ENCODE data around the gene PTGER4.

PTGER4 gene

GRCh38 chr5:40687321-40687720 is 7.6 kb downstream of the PTGER4 start:
- H3K14ac ChIP-seq (ENCODE audit: low read length) = no peak overlapping the region
- H3K23ac ChIP-seq (ENCODE audit: low read depth, low read length, poor library complexity) = no peak overlapping the region
- H2BK15ac ChIP-seq (ENCODE audit: low read length) = no peak overlapping the region
- peaks cover under 1 to 2% of the 10 kb centered on the region in 2 donors for H3K9me3 ChIP-seq (replicated peaks in 1 of 2; ENCODE audit: control insufficient read depth in 2 of 2, insufficient read depth in 1 of 2, low read depth in 1 of 2, low read length in 2 of 2)
- no peak overlapping the region for H4K91ac ChIP-seq (ENCODE audit: low read depth, low read length, poor library complexity)
- H3K4me3 ChIP-seq (ENCODE audit: low read length in 2 of 2) = no peak overlapping the region
- H3K79me1 ChIP-seq (ENCODE audit: low read depth, low read length) = no peaks in the 10 kb centered on the region
- H2BK120ac ChIP-seq (ENCODE audit: low read depth, low read length) = no peak overlapping the region
- H2AFZ ChIP-seq (ENCODE audit: low read length) = no peak overlapping the region
- H2AK5ac ChIP-seq (ENCODE audit: low read depth, low read length) = no peak overlapping the region
- H3K4ac ChIP-seq (ENCODE audit: low read length) = no peak overlapping the region
- H3K4me1 ChIP-seq (ENCODE audit: control insufficient read depth in 2 of 2, insufficient read depth in 1 of 2, low read depth in 1 of 2, low read length in 2 of 2) = no peaks in the 10 kb centered on the region
- H3K36me3 ChIP-seq (replicated peaks in 1 of 2; ENCODE audit: control insufficient read depth in 2 of 2, insufficient read depth in 2 of 2, low read length in 2 of 2) = no peaks in the 10 kb centered on the region
- H3K27me3 ChIP-seq (ENCODE audit: control insufficient read depth in 3 of 3, insufficient read depth in 3 of 3, low read depth in 1 of 3, low read length in 3 of 3) = peaks cover 4 to 33% (median 4%) of the 10 kb centered on the region in 3 experiments
- no peak overlapping the region for H4K8ac ChIP-seq (ENCODE audit: low read depth, low read length)
- H3K9ac ChIP-seq (ENCODE audit: low read depth, low read length, poor library complexity) = no peak overlapping the region
- no peak overlapping the region for H2BK12ac ChIP-seq (ENCODE audit: low read length)
- no peak overlapping the region for H3K4me2 ChIP-seq (ENCODE audit: insufficient read depth, low read length, poor library complexity, severe bottlenecking)
- WGBS, 2 donors (ENCODE audit: extremely low coverage in 2 of 2, insufficient read length in 2 of 2, insufficient replicate concordance in 1 of 2) = no CpG with 5 or more reads among the region's 7 CpGs
- H2BK5ac ChIP-seq (ENCODE audit: low read length) = no peak overlapping the region
- no peak overlapping the region for H3K18ac ChIP-seq (ENCODE audit: low read length)
- no peak overlapping the region for H3K27ac ChIP-seq (replicated peaks; ENCODE audit: low read length)
- no peak for DNase-seq (ENCODE audit: low spot score)

DNA sequence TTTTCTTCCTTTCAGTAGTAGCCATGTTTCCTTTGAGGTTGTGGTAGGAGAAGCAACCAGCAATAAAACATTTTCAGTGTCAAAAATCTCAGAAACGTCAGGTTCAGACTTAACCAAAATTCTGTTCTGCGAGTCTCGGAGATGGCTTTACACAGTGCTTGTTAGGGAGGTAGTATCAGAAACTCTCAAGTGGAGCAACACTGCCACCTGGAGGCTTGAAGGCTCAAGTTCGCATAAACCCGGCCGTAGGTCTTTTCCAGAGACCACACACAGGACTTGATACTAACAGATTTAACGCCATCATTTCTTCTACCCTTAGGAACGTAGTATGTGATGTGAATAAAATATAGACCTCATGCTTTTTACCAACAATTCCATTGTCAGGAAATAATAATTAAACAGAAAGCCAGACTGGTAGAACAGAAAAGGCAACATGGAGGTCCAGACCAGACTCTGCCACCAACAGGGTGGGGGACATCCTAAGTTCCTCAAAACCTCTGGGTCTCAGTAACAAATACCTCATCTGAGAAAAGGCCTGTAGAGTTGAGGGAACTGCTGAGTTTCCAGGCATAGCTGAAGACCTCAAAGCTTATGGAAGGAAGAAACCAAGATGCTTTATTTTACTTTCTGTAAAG is 8.5 kb downstream of the PTGER4 start:
- DNase-seq (ENCODE audit: low spot score) = peak; percentile 83
- Histone ChIP-seq H3K9me3 (replicated peaks in 1 of 2; ENCODE audit: control insufficient read depth in 2 of 2, insufficient read depth in 1 of 2, low read depth in 1 of 2, low read length in 2 of 2) (no peaks in the 10 kb centered on the region), H4K8ac (ENCODE audit: low read depth, low read length) (no peak overlapping the region), H3K4me3 (ENCODE audit: low read length in 2 of 2) (no peak overlapping the region), H4K91ac (ENCODE audit: low read depth, low read length, poor library complexity) (no peak overlapping the region), H3K4ac (ENCODE audit: low read length) (no peak overlapping the region), H3K27ac (replicated peaks; ENCODE audit: low read length) (no peak overlapping the region), H3K18ac (ENCODE audit: low read length) (no peak overlapping the region), H3K36me3 (replicated peaks in 1 of 2; ENCODE audit: control insufficient read depth in 2 of 2, insufficient read depth in 2 of 2, low read length in 2 of 2) (no peaks in the 10 kb centered on the region), H3K23ac (ENCODE audit: low read depth, low read length, poor library complexity) (no peak overlapping the region), H2BK12ac (ENCODE audit: low read length) (no peak overlapping the region), H2AK5ac (ENCODE audit: low read depth, low read length) (no peak overlapping the region), H3K79me1 (ENCODE audit: low read depth, low read length) (no peaks in the 10 kb centered on the region), H3K9ac (ENCODE audit: low read depth, low read length, poor library complexity) (no peak overlapping the region), H2AFZ (ENCODE audit: low read length) (no peak overlapping the region), H3K14ac (ENCODE audit: low read length) (no peak overlapping the region), H3K27me3 (ENCODE audit: control insufficient read depth in 3 of 3, insufficient read depth in 3 of 3, low read depth in 1 of 3, low read length in 3 of 3) (peaks cover 0 to 24% (median 0%) of the 10 kb centered on the region in 3 experiments), H2BK15ac (ENCODE audit: low read length) (no peak overlapping the region), H2BK120ac (ENCODE audit: low read depth, low read length) (no peak overlapping the region), H3K4me2 (ENCODE audit: insufficient read depth, low read length, poor library complexity, severe bottlenecking) (no peak overlapping the region), H2BK5ac (ENCODE audit: low read length) (no peak overlapping the region), H3K4me1 (ENCODE audit: control insufficient read depth in 2 of 2, insufficient read depth in 1 of 2, low read depth in 1 of 2, low read length in 2 of 2) (no peaks in the 10 kb centered on the region)
- WGBS, 2 donors (ENCODE audit: extremely low coverage in 2 of 2, insufficient read length in 2 of 2, insufficient replicate concordance in 1 of 2) = no CpG with 5 or more reads among the region's 8 CpGs

- H3K14ac ChIP-seq (ENCODE audit: low read length) = no peak overlapping the region
- peaks cover 0 to 18% (median 0%) of the 10 kb centered on the region in 3 experiments for H3K27me3 ChIP-seq (ENCODE audit: control insufficient read depth in 3 of 3, insufficient read depth in 3 of 3, low read depth in 1 of 3, low read length in 3 of 3)
- H3K4me1 ChIP-seq (ENCODE audit: control insufficient read depth in 2 of 2, insufficient read depth in 1 of 2, low read depth in 1 of 2, low read length in 2 of 2) = no peaks in the 10 kb centered on the region
- no peaks in the 10 kb centered on the region for H3K36me3 ChIP-seq (replicated peaks in 1 of 2; ENCODE audit: control insufficient read depth in 2 of 2, insufficient read depth in 2 of 2, low read length in 2 of 2)
- H2BK12ac ChIP-seq (ENCODE audit: low read length) = no peak overlapping the region
- H3K4me3 ChIP-seq (ENCODE audit: low read length in 2 of 2) = no peak overlapping the region
- H3K23ac ChIP-seq (ENCODE audit: low read depth, low read length, poor library complexity) = no peak overlapping the region
- no peak overlapping the region for H3K9ac ChIP-seq (ENCODE audit: low read depth, low read length, poor library complexity)
- H3K4me2 ChIP-seq (ENCODE audit: insufficient read depth, low read length, poor library complexity, severe bottlenecking) = no peak overlapping the region
- H3K18ac ChIP-seq (ENCODE audit: low read length) = no peak overlapping the region
- no peak overlapping the region for H2BK15ac ChIP-seq (ENCODE audit: low read length)
- no peak overlapping the region for H3K27ac ChIP-seq (replicated peaks; ENCODE audit: low read length)
- H3K4ac ChIP-seq (ENCODE audit: low read length) = no peak overlapping the region
- H2BK5ac ChIP-seq (ENCODE audit: low read length) = no peak overlapping the region
- H2AFZ ChIP-seq (ENCODE audit: low read length) = no peak overlapping the region
- no peaks in the 10 kb centered on the region for H3K9me3 ChIP-seq (replicated peaks in 1 of 2; ENCODE audit: control insufficient read depth in 2 of 2, insufficient read depth in 1 of 2, low read depth in 1 of 2, low read length in 2 of 2)
- H2AK5ac ChIP-seq (ENCODE audit: low read depth, low read length) = no peak overlapping the region
- no peak overlapping the region for H4K8ac ChIP-seq (ENCODE audit: low read depth, low read length)
- no peaks in the 10 kb centered on the region for H3K79me1 ChIP-seq (ENCODE audit: low read depth, low read length)
- no peak for DNase-seq (ENCODE audit: low spot score)
- no peak overlapping the region for H2BK120ac ChIP-seq (ENCODE audit: low read depth, low read length)
- no peak overlapping the region for H4K91ac ChIP-seq (ENCODE audit: low read depth, low read length, poor library complexity)
Measured at GRCh38 chr5:40688996-40689395, 9.3 kb downstream of the PTGER4 start.

DNA sequence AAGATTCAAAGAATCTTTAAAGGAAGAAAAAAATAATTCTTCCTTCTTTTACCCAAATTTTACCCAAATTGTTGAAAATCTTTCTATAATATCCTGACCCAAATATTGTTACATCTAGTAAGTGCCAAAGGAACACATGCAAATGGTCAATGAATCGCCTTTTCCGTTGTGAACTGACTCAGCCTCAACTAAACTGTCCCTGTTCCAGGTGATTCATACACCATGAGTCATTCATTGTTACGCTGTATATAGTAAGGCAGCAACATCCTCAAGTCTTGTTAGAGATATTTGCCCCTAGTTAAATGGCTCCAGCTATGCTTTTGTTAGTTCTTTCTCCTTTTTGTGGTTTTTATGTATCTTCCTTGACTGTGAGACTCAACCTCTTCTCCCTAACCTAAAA is 9.7 kb downstream of the PTGER4 start:
- Histone ChIP-seq H3K23ac (ENCODE audit: low read depth, low read length, poor library complexity) (no peak overlapping the region), H3K79me1 (ENCODE audit: low read depth, low read length) (no peaks in the 10 kb centered on the region), H3K36me3 (replicated peaks in 1 of 2; ENCODE audit: control insufficient read depth in 2 of 2, insufficient read depth in 2 of 2, low read length in 2 of 2) (no peaks in the 10 kb centered on the region), H3K18ac (ENCODE audit: low read length) (no peak overlapping the region), H3K14ac (ENCODE audit: low read length) (no peak overlapping the region), H2BK120ac (ENCODE audit: low read depth, low read length) (no peak overlapping the region), H2BK5ac (ENCODE audit: low read length) (no peak overlapping the region), H3K4me1 (ENCODE audit: control insufficient read depth in 2 of 2, insufficient read depth in 1 of 2, low read depth in 1 of 2, low read length in 2 of 2) (no peaks in the 10 kb centered on the region), H2AK5ac (ENCODE audit: low read depth, low read length) (no peak overlapping the region), H3K4ac (ENCODE audit: low read length) (no peak overlapping the region), H4K8ac (ENCODE audit: low read depth, low read length) (no peak overlapping the region), H2AFZ (ENCODE audit: low read length) (no peak overlapping the region), H2BK12ac (ENCODE audit: low read length) (no peak overlapping the region), H4K91ac (ENCODE audit: low read depth, low read length, poor library complexity) (no peak overlapping the region), H2BK15ac (ENCODE audit: low read length) (no peak overlapping the region), H3K9me3 (replicated peaks in 1 of 2; ENCODE audit: control insufficient read depth in 2 of 2, insufficient read depth in 1 of 2, low read depth in 1 of 2, low read length in 2 of 2) (no peaks in the 10 kb centered on the region), H3K4me2 (ENCODE audit: insufficient read depth, low read length, poor library complexity, severe bottlenecking) (no peak overlapping the region), H3K27me3 (ENCODE audit: control insufficient read depth in 3 of 3, insufficient read depth in 3 of 3, low read depth in 1 of 3, low read length in 3 of 3) (peaks cover 0 to 14% (median 0%) of the 10 kb centered on the region in 3 experiments), H3K27ac (replicated peaks; ENCODE audit: low read length) (no peak overlapping the region), H3K4me3 (ENCODE audit: low read length in 2 of 2) (no peak overlapping the region), H3K9ac (ENCODE audit: low read depth, low read length, poor library complexity) (no peak overlapping the region)
- DNase-seq (ENCODE audit: low spot score) = no peak
- no CpG with 5 or more reads among the region's 3 CpGs for WGBS, 2 donors (ENCODE audit: extremely low coverage in 2 of 2, insufficient read length in 2 of 2, insufficient replicate concordance in 1 of 2)
